Hepatic stellate cell (primary cell): ENCODE data around the gene PLEKHG4B.

ENCODE experiments used
- DNase-seq: peaks from one replicate; pipeline ENCODE4 v3.0.0; 2011; ENCODE audit warnings: low spot score

Gene PLEKHG4B

DNA sequence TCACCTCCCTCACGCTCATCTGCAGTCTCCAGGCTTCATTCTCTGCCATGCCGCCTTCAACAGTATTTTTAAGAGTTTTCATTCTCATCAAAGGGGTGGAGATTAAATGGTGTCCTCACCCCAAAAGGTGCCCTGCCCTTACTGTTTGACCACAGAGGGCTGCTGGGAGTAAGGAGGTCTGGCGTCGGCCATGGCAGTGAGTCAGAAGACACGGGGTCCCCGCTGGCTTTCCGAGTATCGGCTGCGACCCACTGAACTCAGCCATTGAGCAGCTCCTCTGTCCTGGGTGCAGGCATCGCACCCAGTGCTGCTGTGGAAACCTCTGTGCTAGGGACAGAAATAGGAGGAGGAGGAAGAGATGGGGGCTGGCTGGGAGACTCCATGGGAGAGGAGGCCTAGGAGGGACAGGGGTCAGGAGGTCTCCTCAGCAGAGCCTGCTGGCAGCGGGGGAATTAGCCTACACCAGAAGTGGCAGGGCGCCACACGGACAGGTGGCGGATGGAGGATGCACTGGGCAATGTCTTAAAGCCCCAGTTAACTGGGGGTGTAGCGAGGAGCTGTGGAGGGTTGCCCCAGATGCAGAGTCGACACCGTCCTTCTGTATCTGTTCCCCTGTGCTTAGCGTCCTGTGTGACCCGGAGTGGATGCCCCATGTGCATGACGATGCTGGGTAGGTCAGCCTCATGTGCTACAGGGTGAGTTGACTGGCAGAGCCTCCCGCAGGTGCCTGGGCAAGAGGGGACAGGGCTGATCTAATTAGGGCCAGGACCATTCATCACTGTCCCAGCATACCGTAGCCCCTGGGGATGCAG is 15.4 kb upstream of the PLEKHG4B start:
- no peak for DNase-seq

DNA sequence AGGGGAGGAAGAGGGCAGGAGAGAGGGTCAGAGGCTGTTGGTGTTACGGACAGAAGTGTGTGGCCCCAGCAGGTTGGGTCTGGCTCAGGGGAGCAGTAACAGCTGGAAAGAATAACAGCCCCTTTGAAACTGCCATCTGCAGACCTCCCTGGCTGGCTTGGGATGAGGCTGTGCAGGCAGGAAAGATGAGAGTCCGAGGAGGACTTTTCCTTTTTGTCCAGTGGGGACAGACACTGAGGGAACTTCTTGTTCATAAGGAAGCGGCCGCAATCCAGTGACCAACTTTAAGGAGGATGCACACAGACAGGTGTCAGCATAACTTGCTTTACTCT is 14.8 kb upstream of the PLEKHG4B start:
- no peak for DNase-seq

DNA sequence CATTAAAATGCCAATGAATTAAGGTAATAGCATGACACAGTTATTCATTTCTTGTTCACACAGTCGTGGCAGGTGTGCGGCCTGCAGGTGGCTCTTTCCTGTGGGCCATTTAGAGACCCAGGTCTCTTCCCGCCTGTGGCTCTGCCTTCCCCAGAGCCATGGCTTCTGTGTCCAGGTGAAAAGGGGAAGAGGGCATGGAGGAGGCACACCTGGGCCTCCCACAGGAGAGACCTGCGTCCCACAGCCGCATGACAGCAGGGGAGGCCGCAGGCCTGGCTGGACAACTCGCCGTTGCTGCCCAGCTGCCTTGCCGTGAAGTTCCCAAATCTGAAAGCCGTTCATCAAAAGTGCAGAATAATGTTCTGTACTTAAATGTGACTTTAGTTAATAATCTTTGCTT is 14.4 kb upstream of the PLEKHG4B start:
- DNase-seq: no peak

DNA sequence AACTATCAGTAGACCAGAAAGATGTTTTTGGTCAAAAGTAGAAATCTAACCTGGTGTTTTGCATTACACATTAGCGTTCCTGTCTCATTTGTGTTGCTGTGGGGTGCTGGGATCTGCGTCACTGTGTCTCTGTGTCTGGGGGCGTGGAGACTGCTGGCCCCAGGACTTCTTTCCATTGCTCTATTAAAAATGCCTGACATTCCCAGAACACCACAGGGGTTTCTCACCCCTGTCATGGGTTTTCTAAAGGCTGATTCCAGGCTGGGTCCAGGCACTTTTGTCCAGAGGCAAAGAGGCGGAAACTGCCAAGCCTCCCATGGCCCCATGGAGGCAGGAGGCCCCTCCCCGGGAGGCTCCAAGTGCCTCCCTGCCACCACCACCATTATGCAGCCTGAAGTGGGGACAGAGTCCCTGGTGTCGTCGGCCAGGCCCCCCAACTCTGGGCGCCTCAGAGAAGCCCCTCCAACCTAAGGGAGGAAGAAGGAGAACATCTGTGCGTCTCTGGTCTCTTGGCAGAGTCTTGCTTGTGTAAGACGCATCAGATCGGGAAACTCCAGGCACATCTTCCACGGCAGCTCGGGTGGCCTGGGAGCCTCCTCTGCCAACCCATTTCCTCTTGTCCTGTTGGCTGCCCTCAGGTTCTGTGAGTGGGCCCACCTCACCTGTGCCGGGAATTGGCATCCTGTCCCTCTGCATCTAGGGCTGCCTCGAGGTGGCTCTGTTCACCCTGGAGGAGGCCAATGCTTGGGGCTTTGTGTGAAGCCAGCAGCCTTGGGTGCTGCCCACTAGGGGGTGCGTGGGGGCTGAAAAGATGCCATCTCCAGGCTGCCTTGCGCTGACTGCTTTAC is 13.8 kb upstream of the PLEKHG4B start:
- peak; percentile 66 for DNase-seq

DNA sequence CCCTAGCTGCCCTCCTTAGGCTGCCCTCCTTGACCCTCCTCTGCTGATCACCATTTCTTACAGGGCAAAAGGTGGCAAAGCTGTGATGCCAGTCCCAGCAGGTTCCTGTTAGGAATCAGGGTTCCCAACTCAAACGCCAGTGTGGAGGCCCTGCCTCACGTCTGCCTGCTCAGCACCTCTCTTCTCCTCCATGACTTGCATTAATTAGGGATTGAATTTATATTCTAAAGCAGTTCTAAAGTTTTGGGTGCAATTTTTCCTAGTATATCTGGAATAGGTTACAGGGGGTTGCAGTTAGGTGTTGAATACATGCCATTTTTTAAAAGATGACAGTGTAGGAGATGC is 13.2 kb upstream of the PLEKHG4B start:
- no peak for DNase-seq

DNA sequence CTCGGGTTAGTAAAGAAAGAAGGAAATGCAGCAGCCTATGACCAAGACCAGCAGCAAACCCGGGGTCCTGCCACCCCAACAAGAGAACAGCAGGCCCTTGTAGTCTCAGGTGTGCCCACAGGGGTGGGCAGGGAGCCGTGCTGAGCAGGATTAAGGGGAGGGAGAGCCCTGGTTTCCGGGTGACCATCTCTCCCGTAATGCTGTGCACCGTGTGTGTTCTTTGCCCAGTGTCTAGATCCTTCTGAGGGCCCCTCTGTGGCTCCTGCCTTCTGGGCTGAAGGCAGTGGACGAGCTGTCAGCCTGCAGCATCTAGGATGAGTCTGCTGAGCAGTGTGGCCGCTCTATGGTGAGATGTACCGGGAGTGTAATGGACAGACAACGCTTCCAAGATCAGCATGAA is 12.7 kb upstream of the PLEKHG4B start:
- DNase-seq: no peak

DNA sequence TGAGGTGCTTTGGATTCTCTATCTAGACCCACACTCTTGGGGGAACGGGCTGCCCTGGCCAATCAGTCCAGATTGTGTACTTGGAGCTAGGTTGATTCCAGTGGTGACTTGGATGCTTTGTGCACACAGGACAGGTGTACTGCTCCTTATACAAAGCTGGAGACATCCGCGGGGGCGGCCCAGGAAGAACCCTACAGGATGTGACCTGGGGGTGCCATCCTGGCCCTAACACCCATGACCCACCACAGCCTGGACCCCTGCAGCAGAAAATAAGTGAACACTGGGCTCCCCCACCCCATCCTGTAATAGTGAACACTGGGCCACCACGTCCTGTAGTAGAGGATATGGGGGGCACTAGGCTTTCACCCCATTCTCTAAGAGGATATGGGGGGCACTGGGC is 12.1 kb upstream of the PLEKHG4B start:
- no peak for DNase-seq

DNA sequence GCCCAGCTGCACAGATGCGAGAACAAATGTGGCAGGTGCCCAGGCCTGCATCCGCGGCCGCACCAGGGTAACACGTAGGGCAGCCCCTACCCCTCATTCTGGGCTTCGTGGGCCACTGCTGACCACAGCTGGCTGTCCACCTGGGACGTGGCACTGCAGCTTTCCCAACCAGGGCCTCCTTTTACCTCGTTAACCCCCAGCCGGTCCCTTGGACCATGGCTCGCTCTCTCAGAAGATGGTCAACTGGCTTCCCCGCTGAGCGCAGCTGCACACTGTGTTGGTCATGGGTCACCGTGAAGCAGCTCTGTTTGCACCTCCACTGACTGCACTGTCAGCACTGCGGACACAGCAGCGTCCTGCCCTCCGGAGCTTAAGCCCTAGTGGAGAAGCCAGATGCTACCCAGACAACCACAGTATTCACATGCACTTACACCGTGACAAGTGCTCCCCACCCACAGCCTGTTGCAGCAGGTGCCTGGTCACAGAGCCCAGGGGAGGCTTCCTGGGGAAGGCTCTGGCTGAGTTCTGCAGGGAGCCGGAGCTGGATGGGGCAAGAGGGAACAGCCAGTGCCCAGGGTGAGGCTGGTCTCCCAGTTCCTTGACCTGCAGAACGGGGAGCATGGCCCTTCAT is 10.5 kb upstream of the PLEKHG4B start:
- no peak for DNase-seq

DNA sequence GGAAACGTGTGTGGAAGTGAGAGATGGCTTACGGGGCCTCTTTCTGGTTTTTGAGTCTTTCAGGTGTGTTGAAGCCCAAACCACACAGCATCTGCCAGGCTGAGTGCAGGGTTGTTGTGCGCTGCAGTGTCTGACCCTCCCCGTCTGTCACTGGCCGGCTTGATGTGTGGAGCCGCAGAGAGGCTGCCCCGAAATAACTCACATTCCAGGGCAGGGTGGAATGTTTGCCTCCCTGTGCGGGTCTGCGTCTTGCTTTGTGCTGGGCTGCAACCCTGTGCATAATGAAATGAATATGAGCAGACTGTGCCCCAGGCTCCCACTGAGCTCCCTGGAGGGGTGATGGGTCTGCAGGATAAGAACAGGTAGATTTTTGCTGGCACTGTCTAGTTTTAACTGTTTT is 9.9 kb upstream of the PLEKHG4B start:
- peak; percentile 88 for DNase-seq

DNA sequence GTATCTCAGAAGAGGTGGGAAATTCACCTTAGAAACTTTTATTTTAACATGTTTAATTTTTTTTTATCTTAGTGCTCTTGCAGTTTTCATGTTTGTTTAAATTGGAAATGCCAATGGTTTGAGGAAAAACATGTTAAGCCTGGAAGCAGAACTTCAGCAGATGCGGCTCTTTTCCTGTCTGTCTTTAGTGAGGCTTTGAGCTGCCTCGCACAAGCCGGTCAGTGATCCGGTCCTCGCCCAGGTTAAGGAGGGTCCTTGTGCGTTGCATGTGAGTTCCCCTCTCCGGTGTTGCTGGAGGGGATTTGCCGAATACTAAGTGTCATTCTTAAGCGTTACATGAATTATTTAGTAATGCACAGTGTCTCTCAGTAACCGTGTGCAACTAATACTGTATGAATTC is 9.4 kb upstream of the PLEKHG4B start:
- DNase-seq: no peak

DNA sequence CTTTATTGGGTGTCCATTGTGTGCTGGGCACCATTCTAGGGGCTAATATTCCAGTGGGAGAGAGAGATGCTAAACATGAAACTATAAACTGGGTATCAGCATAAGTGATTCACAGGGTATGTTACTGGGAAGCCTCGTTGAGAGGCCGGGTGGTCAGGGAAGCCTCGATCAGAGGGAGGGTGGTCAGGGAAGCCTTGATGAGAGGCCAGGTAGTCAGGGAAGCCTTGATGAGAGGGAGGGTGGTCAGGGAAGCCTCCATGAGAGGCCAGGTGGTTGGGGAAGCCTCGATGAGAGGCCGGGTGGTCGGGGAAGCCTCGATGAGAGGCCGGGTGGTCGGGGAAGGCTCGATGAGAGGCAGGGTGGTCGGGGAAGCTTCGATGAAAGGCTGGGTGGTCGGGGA is 8.9 kb upstream of the PLEKHG4B start:
- no peak for DNase-seq

DNA sequence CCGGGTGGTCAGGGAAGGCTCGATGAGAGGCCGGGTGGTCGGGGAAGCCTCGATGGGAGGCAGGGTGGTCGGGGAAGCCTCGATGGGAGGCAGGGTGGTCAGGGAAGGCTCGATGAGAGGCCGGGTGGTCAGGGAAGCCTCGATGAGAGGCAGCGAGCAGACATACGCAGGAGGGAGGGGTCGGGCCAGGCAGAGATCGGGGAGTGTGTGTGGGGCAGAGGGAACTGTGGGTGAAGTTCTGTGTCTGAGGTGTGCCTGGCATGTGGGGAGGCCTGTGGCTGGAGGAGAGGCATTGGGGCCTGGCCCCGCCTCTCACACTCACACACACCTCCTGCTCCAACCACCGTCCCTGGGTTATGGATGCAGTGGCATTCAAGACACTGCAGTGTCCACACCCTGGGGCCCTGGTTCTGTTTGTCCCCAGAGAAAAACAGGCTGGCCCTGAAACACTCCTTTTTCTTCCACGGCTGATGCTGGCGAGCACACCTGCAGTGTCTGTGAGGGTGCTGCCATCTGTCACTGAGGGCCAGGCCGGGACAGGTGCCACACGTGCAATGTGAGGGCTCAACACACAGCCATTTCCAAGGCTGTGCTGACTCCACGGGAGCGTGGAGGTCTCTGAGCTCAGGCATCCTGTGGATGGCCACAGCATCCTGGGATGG is 6.5 kb upstream of the PLEKHG4B start:
- no peak for DNase-seq

DNA sequence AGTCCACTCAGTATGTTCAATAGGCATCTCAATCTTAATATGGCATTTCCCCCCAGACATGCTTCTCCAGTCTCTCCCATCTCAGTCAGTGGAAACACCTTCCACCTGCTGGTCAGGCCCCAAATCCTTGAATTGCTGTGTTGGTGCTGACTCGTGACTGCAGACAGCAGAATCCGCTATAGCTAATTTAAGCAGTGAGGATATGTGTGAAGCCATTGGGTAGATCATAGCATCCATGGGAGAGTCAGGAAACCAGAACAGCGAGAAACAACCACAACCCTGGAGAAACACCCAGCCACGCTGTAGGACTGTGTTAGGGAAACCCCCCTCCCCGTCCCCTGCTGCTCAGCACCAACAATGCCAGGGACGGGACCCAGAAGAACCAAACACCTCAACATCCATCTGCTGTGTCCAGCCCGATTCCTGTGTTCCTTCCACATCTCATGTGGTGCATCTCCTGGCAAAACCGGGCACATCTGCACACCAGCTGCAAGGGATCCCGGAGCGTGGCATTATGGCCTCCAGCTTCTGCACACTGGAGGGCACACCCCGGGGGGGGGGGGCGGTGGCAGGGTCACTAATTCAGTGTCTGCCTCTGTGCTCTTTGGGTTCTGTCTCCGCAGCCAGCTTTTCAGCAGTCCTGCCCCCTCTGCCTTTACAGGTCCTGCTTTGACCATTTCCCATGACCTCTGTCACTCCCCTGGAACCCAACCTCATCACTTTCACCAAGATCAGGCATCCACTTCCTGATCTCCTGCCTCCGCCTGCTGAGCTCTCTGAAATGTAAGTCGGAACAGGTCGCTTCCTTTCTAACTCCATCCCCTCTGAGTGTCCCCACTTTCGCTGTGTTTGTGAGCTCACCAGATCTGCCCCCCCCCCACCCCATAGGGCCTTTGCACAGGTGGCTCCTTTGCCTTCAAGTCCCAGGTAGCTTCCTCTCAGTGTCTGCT is 2.4 kb upstream of the PLEKHG4B start:
- DNase-seq: no peak

DNA sequence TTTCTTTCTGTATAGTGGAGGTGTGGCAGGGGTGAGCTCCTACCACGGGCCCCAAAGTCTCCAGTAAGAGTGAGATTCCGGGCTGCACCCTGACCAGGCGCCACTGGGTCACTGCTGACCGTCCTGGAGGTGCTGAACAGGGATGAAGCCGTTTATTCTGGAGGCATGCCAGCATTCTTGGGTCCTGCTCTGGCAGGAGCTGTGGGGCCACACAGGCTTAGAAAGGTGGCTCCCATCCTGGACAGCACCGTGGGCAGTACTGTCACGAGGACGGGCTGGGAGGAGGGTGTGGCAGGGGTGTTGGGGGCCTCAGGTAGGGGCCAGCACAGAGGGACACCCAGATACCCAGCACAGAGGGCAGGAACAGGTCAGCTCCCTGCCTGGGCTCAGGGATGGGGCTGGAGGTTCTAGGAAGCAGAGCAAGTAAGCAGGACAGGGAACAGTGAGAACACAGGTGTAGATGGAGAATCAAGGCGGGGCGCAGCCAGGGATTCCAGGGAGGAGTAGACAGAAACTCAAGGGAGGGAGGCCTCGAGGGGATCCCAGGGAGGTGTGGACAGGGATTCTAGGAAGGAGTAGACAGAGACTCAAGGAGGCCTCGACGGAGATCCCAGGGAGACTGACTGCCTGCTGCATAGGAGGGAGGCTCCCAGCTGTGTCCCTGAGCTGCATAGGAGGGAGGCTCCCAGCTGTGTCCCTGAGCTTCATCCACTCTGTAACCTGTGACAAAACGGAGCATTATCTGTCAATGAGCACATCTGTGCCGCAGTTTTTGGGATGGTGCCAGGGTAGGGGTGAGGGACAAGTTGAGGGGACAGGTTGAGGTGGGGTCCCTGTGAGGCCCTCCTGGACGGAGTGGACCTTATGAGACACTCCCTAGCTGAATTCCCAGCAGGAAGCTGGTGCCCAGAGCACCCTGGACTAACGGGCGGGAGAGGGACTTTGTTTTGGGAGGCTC is 1.1 kb upstream of the PLEKHG4B start:
- peak; percentile 48 for DNase-seq

DNA sequence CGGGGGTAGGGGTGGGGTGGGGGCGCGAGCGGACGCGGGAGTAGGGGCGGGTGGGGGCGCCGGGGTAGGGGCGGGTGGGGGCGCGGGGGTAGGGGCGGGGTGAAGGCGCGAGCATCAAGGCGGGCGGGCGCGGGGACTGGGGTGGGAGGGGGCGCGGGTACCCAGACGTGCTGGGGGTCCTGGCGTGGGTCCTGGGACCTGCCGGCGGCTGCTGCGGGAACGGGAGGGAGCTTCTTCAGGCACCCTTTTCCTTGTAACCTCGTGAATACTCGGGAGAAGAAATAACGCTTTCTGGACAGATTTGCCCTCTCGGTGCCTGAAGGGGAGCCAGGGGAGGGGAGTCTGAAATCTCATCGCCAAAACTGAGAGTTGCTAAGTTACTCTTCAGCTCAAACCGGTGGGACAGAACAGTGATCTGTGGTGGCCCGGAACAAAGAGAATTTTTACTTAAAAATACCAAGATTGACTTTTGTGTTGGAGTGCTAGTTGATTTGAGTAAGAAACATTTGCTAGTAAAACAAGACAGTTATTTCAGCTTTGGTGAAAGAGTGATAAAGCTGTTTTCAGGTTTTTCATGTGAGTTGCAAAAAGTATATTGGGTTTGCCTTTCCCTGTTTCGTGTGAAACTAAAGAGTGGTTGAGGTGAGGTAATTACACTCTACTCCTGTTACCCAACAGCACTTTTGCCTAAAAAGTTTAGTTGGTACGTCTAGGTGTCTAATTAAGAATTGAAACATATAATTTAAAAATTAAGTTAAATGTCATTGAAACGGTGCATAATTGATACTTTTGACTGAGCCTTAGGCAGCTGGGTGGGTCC is 643 bp downstream of the PLEKHG4B start:
- DNase-seq: no peak

DNA sequence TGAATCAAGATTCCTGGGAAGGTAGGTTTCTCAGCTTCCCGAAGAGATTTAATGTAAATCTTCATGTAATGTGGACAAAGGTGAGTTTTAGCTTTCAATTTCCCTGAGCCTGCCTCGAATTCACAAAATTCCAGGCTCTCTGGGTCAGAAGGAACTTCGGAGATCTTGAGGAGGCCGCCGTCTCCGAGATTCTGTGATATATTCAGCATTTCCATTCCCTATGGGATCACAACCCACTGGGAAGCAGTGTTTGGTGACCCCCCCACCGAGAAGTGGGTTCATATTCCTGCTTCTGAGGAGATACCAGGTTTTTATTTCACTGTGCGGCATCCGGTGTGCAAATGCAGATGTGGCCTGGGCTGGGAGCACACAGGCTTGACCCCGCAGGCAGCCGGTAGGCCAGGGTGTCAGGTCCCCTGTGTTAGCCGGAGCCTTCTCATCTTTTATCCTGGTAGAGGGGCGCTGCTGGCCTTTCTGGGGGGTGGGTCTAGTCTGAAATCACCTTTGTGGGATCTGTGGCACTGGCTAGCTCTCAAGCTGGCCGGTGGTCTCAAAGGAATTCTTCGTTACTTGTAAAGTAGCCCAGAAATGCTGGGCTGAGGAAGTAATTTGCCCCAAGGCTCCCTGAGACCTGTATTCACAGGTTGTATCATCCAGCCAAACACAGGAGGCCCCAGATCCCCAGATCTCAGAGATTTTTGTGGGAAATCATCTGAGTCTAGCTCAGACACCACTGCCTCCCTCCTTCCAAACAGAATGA is 1.4 kb downstream of the PLEKHG4B start:
- DNase-seq: no peak

DNA sequence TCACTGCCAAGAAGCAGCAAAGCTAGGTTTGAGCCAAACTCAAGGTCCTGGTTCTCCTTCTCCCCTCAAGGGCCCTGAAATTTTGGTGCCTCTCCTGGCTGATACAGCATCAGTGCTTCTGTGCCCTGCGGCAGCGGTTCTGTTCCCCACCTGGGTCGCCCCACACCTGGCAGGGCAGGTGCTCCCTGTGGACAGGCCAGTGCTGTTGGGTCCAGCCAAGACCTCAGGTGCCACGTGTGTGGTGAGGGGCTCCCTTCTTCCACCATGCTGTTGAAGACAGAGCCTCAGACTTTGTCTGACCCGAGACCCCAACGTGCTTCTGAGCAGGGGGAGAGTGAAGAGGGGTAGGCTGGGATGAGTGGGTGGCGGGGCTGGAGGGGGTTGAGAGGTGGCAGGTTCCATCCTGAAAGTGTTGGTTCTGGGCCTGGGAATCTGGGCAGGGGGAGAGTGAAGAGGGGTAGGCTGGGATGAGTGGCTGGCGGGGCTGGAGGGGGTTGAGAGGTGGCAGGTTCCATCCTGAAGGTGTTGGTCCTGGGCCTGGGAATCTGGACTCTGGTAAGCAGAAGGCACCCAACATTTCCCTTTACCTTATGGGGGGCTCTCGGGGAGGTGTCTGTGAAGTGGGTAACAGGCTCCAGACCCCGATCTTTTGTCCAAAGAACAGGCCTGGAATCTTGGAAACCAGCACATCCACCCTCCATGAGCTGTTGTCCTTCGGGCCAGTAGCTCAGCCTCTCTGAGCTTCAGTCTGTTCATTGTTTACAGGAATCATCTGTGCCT is 2.3 kb downstream of the PLEKHG4B start:
- DNase-seq: no peak
